Medulla oblongata (tissue), 1 donor: ENCODE measurements around the gene NGRN.
"Not testable (repeated sequence)": the region's sequence is repeated elsewhere in the genome, so short reads cannot be mapped to it uniquely, and the experiment has no call there.

ENCODE experiments used
- DNase-seq: peaks from one replicate; pipeline ENCODE4 v3.0.0-alpha.2; 2015; ENCODE audit errors: extremely low spot score

NGRN gene

GRCh38 chr15:90281637-90282036, 16.2 kb downstream of the NGRN start:
- not testable (repeated sequence) for DNase-seq

DNA sequence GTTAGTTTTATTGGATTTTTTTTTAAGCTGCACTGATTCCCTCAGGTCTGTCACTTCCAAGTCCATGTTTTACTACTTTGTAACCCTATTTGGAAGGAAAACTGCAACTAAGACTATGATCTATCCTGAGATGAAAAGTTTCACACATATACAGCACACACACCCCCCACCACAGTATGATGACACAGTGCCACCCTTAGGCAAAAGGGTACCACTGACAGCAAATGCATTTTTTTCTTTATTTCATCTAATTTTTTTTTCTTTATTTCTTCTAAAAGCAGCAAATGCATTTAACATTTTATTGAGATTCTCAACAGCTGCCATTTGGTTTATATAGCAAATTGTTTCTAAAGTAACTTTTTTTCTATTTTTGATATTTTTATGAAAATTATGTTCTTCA, 21.2 kb downstream of the NGRN start:
- no peak for DNase-seq

DNA sequence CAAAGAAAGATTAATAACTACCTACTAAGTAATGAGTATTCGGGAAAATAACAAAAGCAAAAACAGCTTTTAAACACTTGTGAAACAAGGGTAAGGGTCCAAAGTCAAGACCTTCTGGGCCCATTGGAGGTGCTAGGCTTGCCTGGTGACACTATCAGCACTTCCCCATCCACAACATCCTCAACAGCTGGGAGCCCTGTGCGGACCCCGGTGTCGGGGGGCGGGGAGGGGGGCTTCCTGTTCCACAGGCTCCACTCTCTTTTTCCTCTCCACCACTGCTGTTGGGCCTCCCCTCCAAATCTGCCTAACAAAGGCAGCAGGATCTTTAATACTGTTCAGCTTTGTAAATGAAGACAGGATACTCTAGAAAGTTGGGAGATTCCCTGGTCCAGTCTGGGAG, 21.6 kb downstream of the NGRN start:
- no peak for DNase-seq

DNA sequence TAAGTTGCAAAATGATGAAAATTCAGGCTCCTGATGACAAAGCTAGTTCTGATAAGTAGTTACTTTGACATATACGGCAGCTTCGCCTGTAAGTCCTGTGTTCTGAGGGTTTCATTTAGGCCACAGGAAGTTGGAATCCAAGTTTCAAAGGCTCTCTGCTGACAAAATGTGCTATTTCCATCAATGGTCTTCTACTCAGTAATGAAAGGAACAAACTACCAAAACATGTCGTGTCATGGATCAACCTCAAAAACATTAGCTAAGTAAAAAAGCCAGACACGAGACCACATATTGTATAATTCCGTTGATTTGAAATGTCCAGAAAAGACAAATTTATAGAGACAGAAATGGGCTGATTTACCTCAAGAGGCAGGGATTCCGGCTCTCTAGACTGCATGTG, 22.5 kb downstream of the NGRN start:
- DNase-seq = no peak

DNA sequence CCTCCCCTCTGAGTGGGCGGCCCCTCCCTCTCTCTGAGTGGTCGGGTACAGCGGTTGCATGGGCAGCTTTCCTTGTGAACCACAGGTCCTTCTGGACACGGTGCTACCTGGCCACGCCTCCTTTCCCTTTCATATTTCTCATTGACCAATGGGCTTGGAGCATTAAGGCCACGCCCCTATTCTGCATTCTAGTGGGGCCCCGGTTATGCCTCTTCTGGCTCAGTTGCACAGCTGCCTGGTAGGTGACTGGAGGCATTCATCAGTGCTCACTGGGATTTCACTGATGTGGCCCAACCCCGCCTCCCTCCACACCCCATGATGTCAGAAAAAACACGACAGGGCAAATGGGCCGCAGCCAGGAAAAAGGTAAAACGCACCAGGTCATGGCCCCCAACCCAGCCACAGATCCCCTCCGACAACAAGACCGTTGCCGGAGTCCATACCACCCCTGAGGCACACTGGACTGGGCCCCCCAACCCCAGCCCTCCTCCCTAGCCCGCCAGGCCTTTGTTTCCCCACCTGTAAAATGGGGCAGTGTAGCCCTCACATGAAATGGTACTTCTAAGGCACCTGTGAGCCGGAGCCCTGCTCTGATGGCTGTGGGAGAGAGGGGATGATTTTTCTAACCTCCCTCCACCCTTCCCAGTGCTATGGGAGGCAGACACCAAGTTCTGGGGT, 26.3 kb downstream of the NGRN start:
- no peak for DNase-seq

- DNase-seq = peak; percentile 75
Observed at GRCh38 chr15:90293040-90293810, 27.8 kb downstream of the NGRN start.

- no peak for DNase-seq
Observed at GRCh38 chr15:90294159-90294558, 28.7 kb downstream of the NGRN start.

- no peak for DNase-seq
Observed at GRCh38 chr15:90294601-90295269, 29.3 kb downstream of the NGRN start.

- no peak for DNase-seq
Observed at GRCh38 chr15:90295270-90295648, 29.8 kb downstream of the NGRN start.

DNA sequence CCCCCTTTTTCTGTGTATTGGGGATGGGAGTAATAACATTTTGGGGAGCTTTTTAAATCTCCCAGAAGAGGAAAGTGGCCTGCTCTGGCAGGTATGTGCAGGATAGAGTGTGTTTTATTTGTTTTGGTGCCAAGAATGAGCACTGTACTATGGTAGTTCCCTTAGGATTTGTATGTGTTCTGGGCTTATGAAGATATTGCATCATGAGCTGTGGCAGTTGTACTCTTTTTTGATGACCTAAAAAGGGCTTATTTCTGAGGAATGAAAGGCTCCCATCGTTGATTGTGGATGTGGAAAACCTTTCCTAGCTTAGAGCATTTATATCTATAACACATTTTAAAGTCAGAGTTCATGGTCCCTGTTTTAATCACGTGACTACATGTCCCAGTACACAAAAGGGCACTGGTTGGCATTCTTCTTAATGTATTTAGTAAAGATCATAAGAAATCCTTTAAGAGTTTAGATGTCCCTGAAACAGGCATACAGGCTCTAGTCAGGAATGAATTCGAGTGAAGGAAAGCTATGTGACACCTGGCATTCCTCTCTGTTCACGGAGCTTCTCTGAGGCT, 30.9 kb downstream of the NGRN start:
- not testable (repeated sequence) for DNase-seq

DNA sequence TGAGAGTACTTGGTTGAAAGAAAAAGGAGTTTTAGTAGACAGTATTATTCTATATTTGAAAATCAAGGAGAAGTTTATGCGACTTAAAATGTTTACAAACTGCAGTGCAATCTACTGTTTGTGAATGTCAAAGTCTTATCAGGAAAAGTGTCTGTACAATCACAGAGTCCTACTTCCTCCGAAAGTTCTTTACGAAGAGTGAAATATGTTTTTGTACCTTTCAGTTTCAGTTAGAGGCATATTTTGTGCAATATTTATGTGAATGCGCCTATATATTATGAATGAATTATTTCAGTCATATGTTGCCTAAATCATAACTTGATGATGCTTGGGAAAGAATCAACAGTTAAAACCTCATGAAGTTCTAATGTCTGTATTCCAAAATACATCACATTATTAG, 31.5 kb downstream of the NGRN start:
- DNase-seq = no peak

DNA sequence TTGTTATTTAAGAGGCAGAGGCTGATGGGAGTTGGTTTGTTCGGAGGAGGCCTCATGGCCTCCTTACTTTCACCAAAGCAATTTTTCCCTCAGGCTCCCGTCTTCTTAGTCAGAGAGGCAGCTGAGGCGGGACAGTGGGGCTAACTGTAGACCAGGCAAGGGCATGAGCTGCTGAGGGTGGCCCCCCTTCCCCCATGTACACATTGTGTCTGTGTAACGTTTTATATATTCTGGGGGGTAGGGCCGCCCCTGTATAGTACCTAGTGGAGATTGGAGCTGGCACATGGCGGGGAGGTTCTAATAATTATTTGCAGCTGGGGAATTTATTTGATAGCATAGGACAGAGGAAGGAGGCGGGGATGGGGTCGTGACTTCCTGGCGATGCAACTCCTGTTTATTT, 35.1 kb downstream of the NGRN start:
- DNase-seq = no peak

DNA sequence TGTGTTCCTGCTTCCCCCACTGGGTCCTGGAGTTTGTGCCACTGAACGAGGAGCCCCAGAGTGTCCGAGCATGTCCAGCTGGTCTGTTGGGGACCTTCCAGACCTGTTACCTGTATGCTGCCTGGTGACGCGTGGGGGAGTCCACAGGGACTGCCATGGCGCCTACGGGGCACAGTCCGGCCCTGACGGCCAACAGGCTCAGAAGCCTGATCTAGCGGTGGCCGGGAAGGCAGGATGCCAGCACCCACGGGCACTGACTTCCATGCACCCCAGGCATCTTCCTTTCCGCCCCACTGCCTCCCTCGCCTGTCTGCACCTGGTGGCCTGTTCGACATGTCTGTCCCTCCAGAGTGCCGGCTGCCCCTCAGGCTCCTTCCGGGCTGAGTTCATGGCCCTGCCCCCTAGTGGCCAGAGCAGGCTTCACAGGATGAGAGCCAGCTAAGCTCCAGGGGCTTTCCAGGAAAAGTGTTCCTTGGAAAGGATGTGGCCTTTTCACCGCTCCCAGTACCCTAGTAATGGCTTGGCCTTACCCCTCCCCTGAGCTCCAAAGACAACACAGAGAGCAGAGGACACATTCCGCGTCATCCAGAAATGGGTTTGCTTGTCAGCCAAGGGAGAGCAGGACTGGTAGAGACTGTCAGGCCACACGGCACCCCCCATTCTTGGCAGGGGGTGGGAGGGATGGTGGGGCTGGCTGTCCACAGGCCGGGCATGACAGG, 35.7 kb downstream of the NGRN start:
- no peak for DNase-seq

DNA sequence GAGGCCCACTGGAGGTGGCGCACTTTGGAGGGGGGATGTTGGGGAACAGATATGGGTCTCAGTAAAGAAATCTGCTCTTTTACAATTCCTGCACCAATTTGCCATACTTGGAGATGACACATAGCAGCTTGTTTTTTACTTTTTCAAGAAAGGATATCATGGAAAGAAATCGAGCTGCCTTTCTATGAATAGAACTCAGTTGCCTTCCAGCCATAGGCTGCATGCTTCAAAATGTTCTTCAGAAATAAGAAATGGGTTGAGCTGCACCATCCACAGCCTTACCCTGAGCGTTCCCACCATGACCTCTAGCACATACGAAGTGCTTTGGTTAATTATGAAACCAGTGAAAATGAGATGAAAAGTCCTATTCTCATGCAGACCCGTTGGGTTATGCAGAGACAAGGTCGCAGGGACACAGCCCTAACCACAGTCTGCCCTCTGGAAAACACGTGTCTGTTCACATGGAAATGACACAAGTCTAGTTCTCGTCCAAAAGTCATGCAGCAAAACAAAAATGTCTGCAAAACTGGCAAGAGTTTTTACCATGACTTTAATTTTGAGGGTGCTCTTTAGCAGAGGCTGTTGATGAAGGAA, 36.3 kb downstream of the NGRN start:
- DNase-seq = no peak

- DNase-seq = not testable (repeated sequence)
Observed at GRCh38 chr15:90305355-90305754, 39.9 kb downstream of the NGRN start.

GRCh38 chr15:90305932-90306331, 40.5 kb downstream of the NGRN start:
- DNase-seq = no peak

DNA sequence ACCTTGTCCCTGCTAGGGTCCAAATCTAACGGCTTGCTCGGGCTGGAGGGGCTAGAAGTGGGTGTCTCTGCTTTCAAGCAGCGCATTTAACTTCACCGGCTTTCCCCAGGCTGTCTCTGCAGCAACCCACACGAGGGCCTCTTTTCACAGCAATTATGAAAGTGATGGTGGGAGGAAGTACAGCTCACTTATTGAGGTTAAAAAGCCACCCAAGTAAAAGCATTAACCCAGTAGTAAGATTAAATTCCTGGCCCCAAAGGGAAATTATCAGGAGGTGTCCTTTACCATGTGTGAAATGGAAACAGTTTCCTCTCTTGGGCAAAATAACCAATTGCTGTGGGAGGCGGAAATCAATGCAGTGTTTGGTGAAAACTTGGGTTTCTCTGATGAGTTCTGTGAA, 41.1 kb downstream of the NGRN start:
- DNase-seq = no peak

DNA sequence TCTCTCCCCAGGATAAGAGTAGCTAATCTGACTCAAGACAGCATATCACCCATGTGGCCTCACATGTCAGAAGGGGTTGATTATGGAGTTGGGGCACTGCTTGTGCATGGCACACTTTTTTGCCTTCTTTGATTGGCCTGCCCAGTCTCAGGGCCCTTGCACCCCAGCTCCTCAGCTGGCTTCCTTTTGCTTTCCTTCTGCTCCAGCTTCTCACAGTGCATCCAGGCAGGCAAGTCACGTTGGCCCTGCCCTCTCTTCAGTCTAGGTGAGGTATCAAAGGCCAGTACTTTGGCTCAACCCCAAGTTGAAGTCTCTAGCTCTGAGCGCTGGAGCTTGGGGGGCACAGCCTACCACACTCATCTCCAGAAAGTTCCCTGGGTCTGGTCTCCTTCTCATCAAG, 42.2 kb downstream of the NGRN start:
- no peak for DNase-seq

DNA sequence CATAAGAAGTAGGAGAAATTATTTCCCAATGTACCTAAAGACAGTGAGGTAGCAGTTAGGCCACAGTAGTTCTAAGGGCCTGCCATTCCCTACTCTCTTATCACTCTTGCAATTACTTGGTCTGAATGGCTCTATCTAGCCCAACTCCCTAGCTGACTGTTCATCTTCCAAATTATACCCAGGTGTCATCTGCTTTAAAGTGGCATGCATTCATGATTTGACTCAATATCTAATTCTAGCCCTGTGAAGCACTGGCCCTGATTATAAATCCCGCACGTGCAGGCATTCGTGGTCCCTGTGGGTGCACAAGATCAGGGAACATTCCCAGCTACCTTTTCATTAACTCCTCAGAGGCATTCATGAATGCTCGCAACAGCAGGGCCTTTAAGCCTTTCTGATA, 43.5 kb downstream of the NGRN start:
- DNase-seq = no peak

- peak; percentile 83 for DNase-seq
Observed at GRCh38 chr15:90315278-90315982, 50.0 kb downstream of the NGRN start.

- no peak for DNase-seq
Observed at GRCh38 chr15:90316139-90316538, 50.7 kb downstream of the NGRN start.
